Panc1 (cell line): ENCODE results near the gene ZC3H13. TPM values are rescaled to one million over a fixed set of nuclear protein-coding genes. Genes with fewer than 3 reads are reported as not detected.

ENCODE experiments used
- ATAC-seq: fragments of 200-7000 bp; cut with Tn5 transposase; 2 replicates; pipeline ENCODE4 v1.9.1; 2020; ENCODE audit warnings: mild to moderate bottlenecking, moderate library complexity
- BruUV-seq: library from RNA; stranded (reverse); fragments of 400-500 nt; replicated peaks from 2 replicates; lab custom pipeline; 2021; lab: Mats Ljungman, UMichigan
- CTCF ChIA-PET: fragments of 300-600 bp; sonication (Branson Sonifier 250); formaldehyde crosslinking; loops from one replicate; lab custom pipeline; 2022; ENCODE audit warnings: antibody characterized with exemption; lab: Charles Lee
- POLR2A ChIA-PET: fragments of 300-600 bp; sonication (Branson Sonifier 250); formaldehyde crosslinking; loops from one replicate; lab custom pipeline; 2022; ENCODE audit warnings: antibody characterized with exemption; lab: Charles Lee
- DNase-seq: peaks from one replicate; pipeline ENCODE4 v3.0.0-alpha.2; 2010; ENCODE audit warnings: low read depth, low spot score
- H3K27ac ChIP-seq: 2 replicates; pipeline ENCODE4 v1.5.1; 2011; ENCODE audit warnings: mild to moderate bottlenecking, low read length, inconsistent platforms
- H3K27me3 ChIP-seq: fragments of 200-500 bp; sonication (Bioruptor generic); 2 replicates; pipeline ENCODE4 v1.6.0; 2014; ENCODE audit warnings: low read length, inconsistent platforms; ENCODE audit not compliant: control insufficient read depth, insufficient read depth
- H3K36me3 ChIP-seq: fragments of 200-500 bp; sonication (Bioruptor generic); 2 replicates; pipeline ENCODE4 v1.5.1; 2014; ENCODE audit warnings: inconsistent platforms, mild to moderate bottlenecking, low read length, moderate library complexity; ENCODE audit not compliant: control insufficient read depth, insufficient read depth
- H3K4me1 ChIP-seq: 2 replicates; pipeline ENCODE4 v1.5.1; 2011; ENCODE audit warnings: inconsistent platforms, mild to moderate bottlenecking, low read length, moderate library complexity; ENCODE audit not compliant: control insufficient read depth, insufficient read depth
- H3K4me3 ChIP-seq, 2 experiments: 2 replicates each; pipeline ENCODE4 v1.5.1; 2011 to 2012; ENCODE audit warnings: low read depth in 2 of 2, low read length in 2 of 2, mild to moderate bottlenecking in 2 of 2, inconsistent platforms in 1 of 2, moderate library complexity in 1 of 2
- H3K9me3 ChIP-seq: fragments of 200-500 bp; sonication (Bioruptor generic); 2 replicates; pipeline ENCODE4 v1.5.1; 2014; ENCODE audit warnings: low read depth, mild to moderate bottlenecking, inconsistent platforms, low read length, moderate library complexity; ENCODE audit not compliant: control insufficient read depth, insufficient read depth
- CTCF ChIP-seq: fragments of 450-650 bp; IDR thresholded peaks from 2 replicates; pipeline ENCODE4 v1.5.1; 2017; ENCODE audit warnings: mild to moderate bottlenecking
- POLR2AphosphoS5 ChIP-seq: IDR thresholded peaks from 2 replicates; pipeline ENCODE4 v1.6.1; 2012; ENCODE audit warnings: mild to moderate bottlenecking, low read depth, low read length, moderate library complexity
- REST ChIP-seq, 2 experiments: IDR thresholded peaks; 2 replicates each; pipeline ENCODE4 v1.6.1; 2011 to 2012; ENCODE audit warnings: low read depth in 2 of 2, control low read depth in 1 of 2, low read length in 1 of 2, mild to moderate bottlenecking in 1 of 2, moderate library complexity in 1 of 2; ENCODE audit not compliant: insufficient read depth in 1 of 2
- SIN3A ChIP-seq: IDR thresholded peaks from 2 replicates; pipeline ENCODE4 v1.6.1; 2012; ENCODE audit warnings: low read depth, mild to moderate bottlenecking, low read length, moderate library complexity, borderline replicate concordance; ENCODE audit not compliant: insufficient read depth
- TCF7L2 ChIP-seq: IDR thresholded peaks from 2 replicates; pipeline ENCODE4 v1.6.1; 2011; ENCODE audit warnings: mild to moderate bottlenecking, low read depth, low read length, inconsistent platforms
- in situ Hi-C: cut with HindIII; loops from 2 replicates; pipeline ENCODE4 v1.10.0; 2016; ENCODE audit warnings: low sequenced_read_pairs, low pct_unique_long_range_greater_than_20kb
- intact Hi-C: fragments of 100-400 bp; cut with micrococcal nuclease; formaldehyde crosslinking; loops from one replicate; pipeline ENCODE4 v1.10.0; 2022; ENCODE audit not compliant: unreplicated experiment
- total RNA-seq: library from RNA; stranded (reverse); gene quantifications from one replicate; pipeline ENCODE4 v1.2.1, GENCODE V29; 2021; ENCODE audit not compliant: unreplicated experiment

ZC3H13 gene
- total RNA-seq, 1 experiment from 2014 or later = 25.3 TPM

GRCh38 chr13:46035066-46035465 lies 17.5 kb downstream of the ZC3H13 start:
- no peak overlapping the region for H3K4me3 ChIP-seq
- intact Hi-C loops (no loop called here), in situ Hi-C loops (no loop called here)
- no peaks in the 10 kb centered on the region for H3K36me3 ChIP-seq
- peaks cover 3% of the 10 kb centered on the region; the same call in 1 of the 2 replicates for H3K9me3 ChIP-seq
- ChIA-PET CTCF (no interaction called here), POLR2A (no interaction called here)
- H3K27ac ChIP-seq = no peak overlapping the region
- BruUV-seq = no TSS peak
- no peaks in the 10 kb centered on the region for H3K4me1 ChIP-seq
- H3K27me3 ChIP-seq = no peaks in the 10 kb centered on the region
- TF ChIP-seq REST (IDR thresholded peaks at IDR 0.05; ENCODE audit: insufficient read depth in 1 of 2, low read depth in 2 of 2, low read length in 1 of 2) (no peak), TCF7L2 (no peak), CTCF (no peak), POLR2AphosphoS5 (no peak), SIN3A (no peak)
- DNase-seq (no peak), ATAC-seq (no peak)

- in situ Hi-C loops (no loop called here), intact Hi-C loops (no loop called here)
- H3K27me3 ChIP-seq = no peaks in the 10 kb centered on the region
- no peak for TF ChIP-seq SIN3A
- TF ChIP-seq TCF7L2 = no peak
- no peak for TF ChIP-seq CTCF
- no peak for TF ChIP-seq REST (IDR thresholded peaks at IDR 0.05; ENCODE audit: insufficient read depth in 1 of 2, low read depth in 2 of 2, low read length in 1 of 2)
- TF ChIP-seq POLR2AphosphoS5 = no peak
- no peaks in the 10 kb centered on the region for H3K4me1 ChIP-seq
- POLR2A ChIA-PET = no interaction called here
- no TSS peak for BruUV-seq
- H3K36me3 ChIP-seq = no peaks in the 10 kb centered on the region
- no peak for DNase-seq
- CTCF ChIA-PET = no interaction called here
- no peak overlapping the region for H3K4me3 ChIP-seq
- no peak for ATAC-seq
- no peak overlapping the region for H3K27ac ChIP-seq
- H3K9me3 ChIP-seq = peaks cover 3% of the 10 kb centered on the region; the same call in 1 of the 2 replicates
Observed at GRCh38 chr13:46032341-46032740, 20.2 kb downstream of the ZC3H13 start.
